Ovary (tissue), 9 donors: ENCODE results near the gene PFDN1. TPM values are rescaled to one million over a fixed set of nuclear protein-coding genes. Genes with fewer than 3 reads are reported as not detected.

ENCODE experiments used
- DNase-seq, 5 donors: peaks; one replicate each; pipeline ENCODE4 v3.0.0-alpha.2; 2019 to 2020
- H3K27ac ChIP-seq, 2 donors: fragments of 200-600 bp; one replicate each; pipeline versions ENCODE4 v1.5.1 to v1.8.0; 2019 to 2022
- H3K27me3 ChIP-seq: fragments of 200-600 bp; one replicate; pipeline ENCODE4 v1.8.0; 2022
- H3K36me3 ChIP-seq: fragments of 200-600 bp; sonication (generic); one replicate; pipeline ENCODE4 v1.5.1; 2019
- H3K4me1 ChIP-seq: one replicate; pipeline ENCODE4 v1.8.1; 2013; ENCODE audit warnings: mild to moderate bottlenecking, moderate library complexity; ENCODE audit not compliant: insufficient read depth
- H3K4me3 ChIP-seq: fragments of 200-600 bp; sonication (generic); one replicate; pipeline ENCODE4 v1.5.1; 2017
- H3K9me3 ChIP-seq, 2 donors: fragments of 200-600 bp in 1 of 2; sonication (generic) in 1 of 2; one replicate each; pipeline versions ENCODE4 v1.5.1 to v1.8.1; 2013 to 2019; ENCODE audit warnings: mild to moderate bottlenecking in 1 of 2, moderate library complexity in 1 of 2
- CTCF ChIP-seq, 3 donors: fragments of 450-650 bp in 2 of 3; fragments of 200-600 bp in 1 of 3; IDR thresholded peaks; one replicate each; pipeline versions ENCODE4 v1.5.1 to v1.8.0; 2016 to 2022; ENCODE audit warnings: antibody characterized with exemption in 3 of 3, mild to moderate bottlenecking in 1 of 3
- EP300 ChIP-seq: sonication (generic); formaldehyde crosslinking; IDR thresholded peaks from one replicate; pipeline ENCODE4 v1.6.1; 2017; ENCODE audit warnings: antibody characterized with exemption
- POLR2A ChIP-seq: fragments of 450-650 bp; IDR thresholded peaks from one replicate; pipeline ENCODE4 v1.6.1; 2017; ENCODE audit warnings: antibody characterized with exemption, mild to moderate bottlenecking, moderate library complexity
- WGBS, 3 donors: extraction: QIAGEN DNeasy Blood & Tissue Kit in 1 of 3; methylation state at CpG; one replicate each; pipeline versions ENCODE4 v1.1.5 to v1.1.7; 2013 to 2017; 5-methylcytosine and 5-hydroxymethylcytosine counted together
- intact Hi-C, 4 donors: fragments of 100-400 bp; cut with DNase I; formaldehyde crosslinking; loops; one replicate each; pipeline versions ENCODE4 v1.11.0 to v1.15.1; 2022 to 2023
- polyA plus RNA-seq, 2 donors: library from polyadenylated mRNA; stranded (reverse); fragments of 200-250 nt in 1 of 2; fragments of 350-450 nt in 1 of 2; fragmentation: Illumina TruSeq in 1 of 2; extraction: RNeasy Lipid Tissue Mini Kit (QIAGEN cat#74804) in 1 of 2; gene quantifications; one replicate each; pipeline ENCODE4 v1.2.3, GENCODE V29; 2013 to 2014
- total RNA-seq, 7 donors: library from RNA; depleted of rRNA in 2 of 7; stranded (reverse); fragments of >200 nt in 2 of 7; fragmentation: NEBNext Ultra II Directional in 3 of 7; extraction: Animal tissue kit (Norgen Biotek cat#: 25700) in 3 of 7; gene quantifications; one replicate each; pipeline versions ENCODE4 v1.1.0 to v1.2.4, GENCODE V29; 2016 to 2023
- donor health status: DM: no; HTN: no; CAD: no; lungs with moderate emphysema.
- donor health status: DM: no; HTN: no; CAD: no.
- donor health status: Bipolar disorder and iron deficiency.
- donor health status: DM: yes; HTN: yes; CAD: no.
- donor health status: DM: no; HTN: no; CAD: no.
- donor health status: DM: yes; HTN: yes; CAD: no.

The PFDN1 gene
- total and polyA plus RNA-seq, 9 donors = 27.4 to 113 (median 35.3) TPM

- H3K27ac ChIP-seq = no peak overlapping the region
- no peaks in the 10 kb centered on the region for H3K27me3 ChIP-seq
- no peaks in the 10 kb centered on the region for H3K9me3 ChIP-seq
- TF ChIP-seq POLR2A (no peak), CTCF (IDR thresholded peaks at IDR 0.05) (no peak), EP300 (no peak)
- H3K4me1 ChIP-seq = peaks cover 8% of the 10 kb centered on the region
- DNase-seq = no peak
- intact Hi-C loops = no loop called here
- H3K36me3 ChIP-seq = no peaks in the 10 kb centered on the region
- no peak overlapping the region for H3K4me3 ChIP-seq
- WGBS, 3 donors = 94 to 96% (median 95%) methylated on average over 4 of the region's 4 CpGs
These were observed 15.9 kb upstream of the PFDN1 start for GRCh38 chr5:140318792-140319191.

- 73 to 76% (median 76%) methylated on average over 5 of the region's 5 CpGs for WGBS, 3 donors
- H3K9me3 ChIP-seq = no peaks in the 10 kb centered on the region
- intact Hi-C loops = no loop called here
These were observed 15.0 kb upstream of the PFDN1 start for GRCh38 chr5:140317859-140318258.

GRCh38 chr5:140312791-140313189 is 9.9 kb upstream of the PFDN1 start:
- H3K4me3 ChIP-seq = no peak overlapping the region
- no peaks in the 10 kb centered on the region for H3K27me3 ChIP-seq
- TF ChIP-seq CTCF (IDR thresholded peaks at IDR 0.05) (no peak), EP300 (no peak), POLR2A (no peak)
- intact Hi-C loops = no loop called here
- WGBS, 3 donors = 87 to 92% (median 89%) methylated on average over 7 of the region's 7 CpGs
- no peak overlapping the region for H3K27ac ChIP-seq
- no peaks in the 10 kb centered on the region for H3K9me3 ChIP-seq
- H3K4me1 ChIP-seq = no peaks in the 10 kb centered on the region
- no peak for DNase-seq
- H3K36me3 ChIP-seq = no peaks in the 10 kb centered on the region

More at GRCh38 chr5:140317859-140318258, 15.0 kb upstream of the PFDN1 start:
- H3K27me3 ChIP-seq = no peaks in the 10 kb centered on the region
- H3K4me3 ChIP-seq = no peak overlapping the region
- DNase-seq = no peak
- no peaks in the 10 kb centered on the region for H3K36me3 ChIP-seq
- H3K27ac ChIP-seq = no peak overlapping the region
- peaks cover 2% of the 10 kb centered on the region for H3K4me1 ChIP-seq
- no peak for TF ChIP-seq POLR2A
- TF ChIP-seq EP300 = no peak
- TF ChIP-seq CTCF (IDR thresholded peaks at IDR 0.05) = no peak

GRCh38 chr5:140312067-140312790 is 9.3 kb upstream of the PFDN1 start:
- H3K4me3 ChIP-seq = no peak overlapping the region
- TF ChIP-seq EP300 (no peak), CTCF (IDR thresholded peaks at IDR 0.05) (no peak), POLR2A (no peak)
- 34 to 40% (median 35%) methylated on average over 4 of the region's 4 CpGs for WGBS, 3 donors

More at GRCh38 chr5:140312067-140312790, 9.3 kb upstream of the PFDN1 start:
- intact Hi-C loops = no loop called here
- DNase-seq = no peak
- H3K27ac ChIP-seq = no peak overlapping the region
- H3K27me3 ChIP-seq = no peaks in the 10 kb centered on the region
- no peaks in the 10 kb centered on the region for H3K4me1 ChIP-seq
- H3K9me3 ChIP-seq = no peaks in the 10 kb centered on the region
- H3K36me3 ChIP-seq = no peaks in the 10 kb centered on the region
